Cardiac fibroblast (primary cell): ENCODE results near the gene ITGA3.

Experiments used
- DNase-seq, 2 donors: peaks; one replicate each; pipeline versions ENCODE4 v3.0.0 to v3.0.0-alpha.2; 2010; ENCODE audit warnings: low read depth in 2 of 2
- H3K4me3 ChIP-seq, 2 donors: replicated peaks in 1 of 2; 1 replicate in 1 of 2; 2 replicates in 1 of 2; pipeline ENCODE4 v1.5.1; 2011; ENCODE audit warnings: low read depth in 2 of 2, low read length in 2 of 2, mild to moderate bottlenecking in 2 of 2, moderate library complexity in 1 of 2
- TF ChIP-seq, protein P1 (sequence below): IDR thresholded peaks from one replicate; pipeline ENCODE4 v1.5.1; 2011; ENCODE audit warnings: low read depth, mild to moderate bottlenecking, low read length, inconsistent platforms

ITGA3 gene

DNA sequence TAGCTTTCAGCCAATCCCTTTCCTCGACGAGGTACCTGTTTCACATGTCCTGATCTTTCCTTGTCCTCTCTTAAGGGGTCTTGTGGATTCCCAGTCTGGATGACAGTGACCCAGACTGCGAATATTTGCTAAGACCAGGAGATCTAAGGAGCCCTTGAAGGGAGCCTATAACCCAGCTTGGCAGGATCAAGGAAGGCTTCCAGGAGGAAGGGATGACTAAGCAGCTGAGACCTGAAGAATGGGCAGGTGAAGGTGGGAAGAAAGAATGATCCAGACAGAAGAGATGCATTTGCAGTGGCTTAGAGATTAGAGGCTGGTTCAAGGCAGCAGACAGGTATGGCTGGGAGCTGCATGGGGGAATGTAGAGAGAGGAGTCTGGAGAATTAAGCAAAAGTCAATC, 37.3 kb downstream of the ITGA3 start:
- H3K4me3 ChIP-seq, result no peak overlapping the region

DNA sequence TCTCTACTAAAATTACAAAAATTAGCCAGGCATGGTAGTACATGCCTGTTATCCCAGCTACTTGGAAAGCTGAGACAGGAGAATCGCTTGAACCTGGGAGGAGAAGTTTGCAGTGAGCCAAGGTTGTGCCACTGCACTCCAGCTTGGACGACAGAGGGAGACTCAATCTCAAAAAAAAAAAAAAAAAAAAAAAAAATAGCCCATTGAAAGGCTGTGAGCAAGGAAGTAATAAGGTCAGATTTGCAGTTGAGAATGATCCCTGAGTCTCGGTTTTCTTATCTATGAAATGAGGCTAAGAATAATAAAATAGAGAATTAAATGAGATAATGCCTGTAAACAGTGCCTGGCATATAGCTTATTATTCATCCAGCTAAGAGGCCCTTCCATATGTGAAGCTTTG, 37.9 kb downstream of the ITGA3 start:
- no peak for DNase-seq
- H3K4me3 ChIP-seq, result no peak overlapping the region
- TF ChIP-seq, protein P1, sequence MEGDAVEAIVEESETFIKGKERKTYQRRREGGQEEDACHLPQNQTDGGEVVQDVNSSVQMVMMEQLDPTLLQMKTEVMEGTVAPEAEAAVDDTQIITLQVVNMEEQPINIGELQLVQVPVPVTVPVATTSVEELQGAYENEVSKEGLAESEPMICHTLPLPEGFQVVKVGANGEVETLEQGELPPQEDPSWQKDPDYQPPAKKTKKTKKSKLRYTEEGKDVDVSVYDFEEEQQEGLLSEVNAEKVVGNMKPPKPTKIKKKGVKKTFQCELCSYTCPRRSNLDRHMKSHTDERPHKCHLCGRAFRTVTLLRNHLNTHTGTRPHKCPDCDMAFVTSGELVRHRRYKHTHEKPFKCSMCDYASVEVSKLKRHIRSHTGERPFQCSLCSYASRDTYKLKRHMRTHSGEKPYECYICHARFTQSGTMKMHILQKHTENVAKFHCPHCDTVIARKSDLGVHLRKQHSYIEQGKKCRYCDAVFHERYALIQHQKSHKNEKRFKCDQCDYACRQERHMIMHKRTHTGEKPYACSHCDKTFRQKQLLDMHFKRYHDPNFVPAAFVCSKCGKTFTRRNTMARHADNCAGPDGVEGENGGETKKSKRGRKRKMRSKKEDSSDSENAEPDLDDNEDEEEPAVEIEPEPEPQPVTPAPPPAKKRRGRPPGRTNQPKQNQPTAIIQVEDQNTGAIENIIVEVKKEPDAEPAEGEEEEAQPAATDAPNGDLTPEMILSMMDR, result no peak

More for the DNA sequence above, 37.3 kb downstream of the ITGA3 start:
- DNase-seq, result no peak
- TF ChIP-seq, protein P1, result no peak

DNA sequence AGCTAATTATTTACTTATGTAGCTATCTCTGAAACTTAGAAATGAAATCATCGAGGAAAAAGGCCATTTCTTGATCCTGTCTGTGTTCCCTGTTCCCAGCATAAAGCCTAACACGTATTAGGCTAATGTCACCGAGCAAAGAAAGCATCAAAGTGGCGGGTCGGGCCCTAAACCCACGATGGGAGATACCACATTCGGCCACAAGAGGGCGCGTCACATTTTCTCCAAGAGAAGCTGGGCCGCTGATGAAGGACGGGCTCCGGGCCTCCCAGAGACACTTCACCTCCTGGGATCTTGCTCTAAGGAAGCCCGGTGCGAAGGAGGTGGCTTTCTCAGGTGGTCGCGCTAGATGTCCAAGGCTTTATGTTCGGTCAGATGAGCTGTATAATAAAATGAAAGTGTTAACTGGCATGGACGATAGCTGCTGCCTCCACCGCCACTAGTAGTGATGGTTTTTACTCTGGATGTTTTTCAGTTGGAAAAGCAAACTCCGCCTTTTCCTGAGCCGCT, 38.4 kb downstream of the ITGA3 start:
- TF ChIP-seq, protein P1, result peak; percentile 76
- DNase-seq, result peak; percentile 90 to 92
- peak overlapping the region; percentile 46 to 92 for H3K4me3 ChIP-seq

DNA sequence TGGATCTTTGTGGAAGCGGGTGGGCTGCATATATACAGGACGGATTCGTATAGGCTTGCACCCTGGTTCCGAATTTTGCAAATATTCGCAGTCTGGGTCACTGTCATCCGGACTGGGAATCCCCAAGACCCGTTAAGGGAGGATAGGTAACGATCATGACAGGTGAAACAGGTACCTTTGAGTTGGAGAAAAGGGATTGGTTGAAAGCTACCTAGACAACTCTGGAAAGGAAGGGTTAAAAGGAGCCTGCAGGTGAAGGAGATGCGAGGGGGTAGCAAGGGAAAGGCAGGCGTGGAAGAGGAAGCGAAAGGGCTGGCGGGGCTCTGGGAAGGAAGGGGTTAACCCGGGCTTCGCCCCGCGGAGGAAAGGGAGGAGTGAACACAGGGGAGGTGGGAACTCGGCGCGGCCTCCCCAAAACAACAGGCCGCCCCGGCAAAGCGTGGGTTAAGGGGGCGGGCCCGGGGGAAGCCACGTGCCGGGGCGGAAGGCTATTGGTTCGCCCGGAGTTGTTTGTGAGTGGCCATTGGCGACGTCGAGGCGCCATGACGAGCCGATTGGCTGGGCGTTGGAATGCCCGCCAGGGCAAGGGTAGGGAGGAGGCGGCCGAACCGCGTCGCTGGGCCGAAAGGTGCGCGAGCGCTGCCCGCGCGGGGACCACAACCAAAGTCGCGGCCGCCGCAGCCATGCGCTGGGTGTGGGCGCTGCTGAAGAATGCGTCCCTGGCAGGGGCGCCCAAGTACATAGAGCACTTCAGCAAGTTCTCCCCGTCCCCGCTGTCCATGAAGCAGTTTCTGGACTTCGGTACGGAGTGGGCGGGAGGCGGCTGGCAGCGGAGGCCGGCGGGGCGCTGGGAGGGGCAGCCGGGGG, 39.1 kb downstream of the ITGA3 start, which contains the start of gene PDK2:
Gene PDK2 (plus strand): TSS at position 599 of the 867 bp plus-strand sequence. CDS start 85 bp downstream, at position 684.
- peak; percentile 95 to 97 for DNase-seq
- TF ChIP-seq, protein P1, result no peak
- H3K4me3 ChIP-seq, result peak within 1 kb of the TSS; percentile 92

DNA sequence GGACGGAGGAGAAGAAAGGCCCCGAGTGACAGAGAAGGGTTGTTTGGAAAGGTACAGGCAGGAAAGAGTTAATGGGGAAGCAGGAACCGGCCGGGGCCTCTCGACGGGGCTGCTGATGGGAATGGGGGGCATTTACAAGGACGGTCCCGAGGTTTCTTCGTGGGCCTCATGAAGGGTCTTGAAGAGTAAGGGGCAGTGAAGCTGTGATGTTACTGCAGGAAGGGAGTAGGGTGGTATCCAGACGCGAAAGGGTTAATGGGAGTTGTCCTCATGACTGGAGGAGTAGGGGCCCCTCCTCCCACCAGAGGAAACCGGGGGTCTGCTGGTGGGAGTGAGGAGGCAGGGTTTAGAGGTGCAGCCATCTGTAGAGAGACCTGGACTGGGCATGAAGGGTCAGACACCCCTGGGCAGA, 39.7 kb downstream of the ITGA3 start:
- peak overlapping the region; percentile 92 for H3K4me3 ChIP-seq
- DNase-seq, result peak in 1 of 2 donors; percentile 38
- TF ChIP-seq, protein P1, result no peak

DNA sequence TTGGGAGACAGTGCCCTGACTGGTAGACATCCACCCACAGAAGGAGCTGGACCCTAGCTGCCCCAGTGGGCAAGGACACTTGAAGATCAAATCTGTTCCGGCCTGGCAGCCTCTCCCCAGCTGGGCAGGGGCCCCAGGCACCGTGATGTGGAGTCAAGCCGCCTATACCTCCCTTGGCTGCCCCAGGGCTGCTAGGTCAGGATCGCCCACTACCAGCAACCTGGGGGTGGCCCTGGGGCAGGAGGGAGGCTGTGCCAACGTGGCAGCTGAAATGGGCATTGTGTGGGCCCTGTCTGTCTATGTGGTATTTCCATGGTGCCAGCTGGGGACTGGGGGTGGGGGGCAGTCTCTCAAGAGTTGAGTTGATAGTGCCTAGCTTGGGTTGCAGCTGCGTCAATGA, 40.2 kb downstream of the ITGA3 start:
- H3K4me3 ChIP-seq, result peak overlapping the region; percentile 92
- no peak for DNase-seq
- TF ChIP-seq, protein P1, result no peak
